ENCODE measurements around the gene TMEM201. TPM values are rescaled to one million over a fixed set of nuclear protein-coding genes. Genes with fewer than 3 reads are reported as not detected.

The TMEM201 gene
- total RNA-seq, 1 donor from 2014 or later = 6.8 TPM

DNA sequence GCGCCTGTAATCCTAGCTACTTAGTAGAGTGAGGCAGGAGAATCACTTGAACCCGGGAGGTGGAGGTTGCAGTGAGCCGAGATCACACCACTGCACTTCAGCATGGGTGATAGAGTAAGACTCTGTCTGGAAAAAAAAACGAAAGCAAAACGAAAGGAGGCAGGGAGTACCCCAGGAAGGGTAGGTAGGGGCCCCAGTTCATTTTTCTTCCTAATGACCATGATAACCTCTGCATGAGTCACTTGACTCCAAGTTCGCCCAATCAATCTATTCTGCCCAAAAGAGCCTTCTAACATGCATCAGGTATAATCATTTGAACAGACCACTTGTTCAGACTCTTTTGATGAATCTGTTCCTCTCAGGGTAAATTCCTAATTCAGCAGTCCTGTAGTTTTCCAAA, 13.2 kb upstream of the TMEM201 start:
- H3K36me3 ChIP-seq (ENCODE audit: control insufficient read depth in 3 of 3, insufficient read depth in 3 of 3, low read length in 3 of 3) = peaks cover 12 to 19% (median 16%) of the 10 kb centered on the region in 3 donors
- no peaks in the 10 kb centered on the region for H3K27me3 ChIP-seq (ENCODE audit: control insufficient read depth in 3 of 3, insufficient read depth in 3 of 3, low read length in 3 of 3)
- no peak overlapping the region for H3K27ac ChIP-seq (ENCODE audit: low read depth, low read length)
- no peaks in the 10 kb centered on the region for H3K9me3 ChIP-seq (ENCODE audit: control insufficient read depth in 3 of 3, low read length in 3 of 3)
- peaks cover 2 to 4% (median 3%) of the 10 kb centered on the region in 3 donors for H3K4me1 ChIP-seq (ENCODE audit: control insufficient read depth in 3 of 3, insufficient read depth in 3 of 3, low read length in 3 of 3)
- no peak overlapping the region for H3K4me3 ChIP-seq (ENCODE audit: low read length in 3 of 3)
- H3K9ac ChIP-seq (ENCODE audit: low read depth in 1 of 3, low read length in 3 of 3) = no peak overlapping the region

DNA sequence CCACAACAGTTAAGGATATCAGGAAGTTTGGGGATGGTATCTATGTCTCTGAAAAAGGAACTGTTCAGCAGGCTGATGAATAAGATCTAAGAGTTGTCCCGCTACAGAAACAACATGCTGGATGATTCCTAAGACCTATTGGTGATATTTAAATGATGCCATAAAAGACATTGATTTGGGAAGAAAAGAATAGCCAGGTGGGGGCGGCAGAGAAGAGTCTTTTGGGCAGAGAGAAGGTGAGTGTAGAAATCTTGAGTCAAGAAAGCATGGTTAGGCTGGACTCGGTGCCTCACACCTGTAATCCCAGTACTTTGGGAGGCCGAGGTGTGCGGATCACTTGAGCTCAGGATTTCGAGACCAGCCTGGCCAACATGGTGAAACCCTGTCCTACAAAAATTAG, 11.8 kb upstream of the TMEM201 start:
- H3K9me3 ChIP-seq (ENCODE audit: control insufficient read depth in 3 of 3, low read length in 3 of 3) = no peaks in the 10 kb centered on the region
- H3K27me3 ChIP-seq (ENCODE audit: control insufficient read depth in 3 of 3, insufficient read depth in 3 of 3, low read length in 3 of 3) = no peaks in the 10 kb centered on the region
- no peak overlapping the region for H3K4me3 ChIP-seq (ENCODE audit: low read length in 3 of 3)
- H3K9ac ChIP-seq (ENCODE audit: low read depth in 1 of 3, low read length in 3 of 3) = no peak overlapping the region
- H3K4me1 ChIP-seq (ENCODE audit: control insufficient read depth in 3 of 3, insufficient read depth in 3 of 3, low read length in 3 of 3) = peaks cover 2 to 4% (median 3%) of the 10 kb centered on the region in 3 donors
- no peak overlapping the region for H3K27ac ChIP-seq (ENCODE audit: low read depth, low read length)
- H3K36me3 ChIP-seq (ENCODE audit: control insufficient read depth in 3 of 3, insufficient read depth in 3 of 3, low read length in 3 of 3) = peaks cover 17 to 23% (median 19%) of the 10 kb centered on the region in 3 donors

DNA sequence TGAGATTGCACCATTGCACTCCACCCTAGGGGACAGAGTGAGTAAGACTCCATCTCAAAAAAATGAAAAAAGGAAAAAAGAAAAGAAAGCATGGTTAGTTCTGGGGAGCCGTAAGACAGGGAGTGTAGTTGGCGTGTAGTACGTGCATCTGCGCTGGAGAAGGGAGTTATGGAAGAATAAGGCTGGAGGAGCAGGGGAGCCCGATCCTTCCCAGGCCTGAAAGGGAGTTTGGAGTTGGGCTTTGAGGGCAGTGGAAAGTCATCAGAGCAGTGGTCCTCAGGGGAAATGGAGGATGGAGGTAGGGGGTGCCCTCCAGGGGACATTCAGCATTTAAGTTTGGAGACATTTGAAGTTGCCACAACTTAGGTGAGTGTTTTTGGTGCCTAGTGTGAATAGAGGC, 11.3 kb upstream of the TMEM201 start:
- Histone ChIP-seq H3K4me3 (ENCODE audit: low read length in 3 of 3) (no peak overlapping the region), H3K27ac (ENCODE audit: low read depth, low read length) (no peak overlapping the region), H3K4me1 (ENCODE audit: control insufficient read depth in 3 of 3, insufficient read depth in 3 of 3, low read length in 3 of 3) (peaks cover 2 to 4% (median 3%) of the 10 kb centered on the region in 3 donors), H3K27me3 (ENCODE audit: control insufficient read depth in 3 of 3, insufficient read depth in 3 of 3, low read length in 3 of 3) (no peaks in the 10 kb centered on the region), H3K9ac (ENCODE audit: low read depth in 1 of 3, low read length in 3 of 3) (no peak overlapping the region), H3K9me3 (ENCODE audit: control insufficient read depth in 3 of 3, low read length in 3 of 3) (no peaks in the 10 kb centered on the region), H3K36me3 (ENCODE audit: control insufficient read depth in 3 of 3, insufficient read depth in 3 of 3, low read length in 3 of 3) (peaks cover 17 to 23% (median 19%) of the 10 kb centered on the region in 3 donors)

DNA sequence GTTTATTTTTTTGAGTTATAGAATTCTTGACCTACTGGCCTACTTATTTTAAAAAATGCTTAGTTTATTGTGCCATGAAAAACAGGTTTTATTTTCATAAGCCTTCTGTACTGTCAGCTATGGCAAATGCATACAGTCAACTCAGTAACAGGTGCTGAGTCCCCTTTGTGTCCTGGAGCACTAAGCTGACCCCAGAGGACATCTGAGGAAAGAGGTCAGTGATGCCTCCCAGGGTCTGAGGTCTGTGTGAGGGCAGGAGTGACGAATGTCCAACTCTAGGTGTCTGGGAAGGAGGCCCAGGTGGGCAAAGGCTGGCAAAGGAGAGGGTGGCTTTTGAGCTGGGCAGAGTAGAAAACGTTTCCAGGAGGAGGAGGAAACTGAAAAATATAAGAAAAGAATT, 7.8 kb upstream of the TMEM201 start:
- Histone ChIP-seq H3K9me3 (ENCODE audit: control insufficient read depth in 3 of 3, low read length in 3 of 3) (no peaks in the 10 kb centered on the region), H3K27me3 (ENCODE audit: control insufficient read depth in 3 of 3, insufficient read depth in 3 of 3, low read length in 3 of 3) (no peaks in the 10 kb centered on the region), H3K4me3 (ENCODE audit: low read length in 3 of 3) (no peak overlapping the region), H3K4me1 (ENCODE audit: control insufficient read depth in 3 of 3, insufficient read depth in 3 of 3, low read length in 3 of 3) (no peaks in the 10 kb centered on the region), H3K9ac (ENCODE audit: low read depth in 1 of 3, low read length in 3 of 3) (no peak overlapping the region), H3K36me3 (ENCODE audit: control insufficient read depth in 3 of 3, insufficient read depth in 3 of 3, low read length in 3 of 3) (peaks cover 16 to 21% (median 19%) of the 10 kb centered on the region in 3 donors), H3K27ac (ENCODE audit: low read depth, low read length) (no peak overlapping the region)

DNA sequence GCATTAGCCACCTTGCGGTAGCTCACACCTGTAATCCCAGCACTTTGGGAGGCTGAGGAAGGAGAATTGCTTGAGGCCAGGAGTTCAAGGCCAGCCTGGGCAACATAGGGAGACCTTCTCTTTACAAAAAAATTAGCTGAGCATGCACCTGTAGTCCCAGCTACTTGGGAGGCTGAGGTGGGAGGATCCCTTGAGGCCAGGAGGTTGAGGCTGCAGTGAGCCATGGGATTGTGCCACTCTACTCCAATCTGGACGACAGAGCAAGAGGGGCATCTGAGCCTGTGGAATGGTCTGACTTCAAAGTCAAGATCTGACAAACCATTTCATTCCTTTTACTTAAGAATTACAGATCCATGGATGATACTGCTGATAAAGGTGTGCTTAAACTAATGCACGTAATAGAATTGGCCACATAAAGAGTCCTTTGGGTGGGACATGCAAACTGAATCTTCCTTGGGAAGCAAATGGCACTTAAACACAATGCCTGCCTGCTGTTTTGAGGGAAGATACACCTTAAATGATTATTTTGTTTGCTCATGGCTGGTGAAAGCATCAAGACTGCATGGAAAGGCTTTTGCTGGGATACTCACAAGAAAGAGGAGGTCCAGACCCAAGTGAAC, 2.5 kb upstream of the TMEM201 start:
- Histone ChIP-seq H3K27me3 (ENCODE audit: control insufficient read depth in 3 of 3, insufficient read depth in 3 of 3, low read length in 3 of 3) (no peaks in the 10 kb centered on the region), H3K27ac (ENCODE audit: low read depth, low read length) (no peak overlapping the region), H3K36me3 (ENCODE audit: control insufficient read depth in 3 of 3, insufficient read depth in 3 of 3, low read length in 3 of 3) (peaks cover 1 to 8% (median 2%) of the 10 kb centered on the region in 3 donors), H3K4me3 (ENCODE audit: low read length in 3 of 3) (no peak overlapping the region), H3K9ac (ENCODE audit: low read depth in 1 of 3, low read length in 3 of 3) (no peak overlapping the region), H3K9me3 (ENCODE audit: control insufficient read depth in 3 of 3, low read length in 3 of 3) (no peaks in the 10 kb centered on the region), H3K4me1 (ENCODE audit: control insufficient read depth in 3 of 3, insufficient read depth in 3 of 3, low read length in 3 of 3) (peaks cover 23 to 25% (median 24%) of the 10 kb centered on the region in 3 donors)

DNA sequence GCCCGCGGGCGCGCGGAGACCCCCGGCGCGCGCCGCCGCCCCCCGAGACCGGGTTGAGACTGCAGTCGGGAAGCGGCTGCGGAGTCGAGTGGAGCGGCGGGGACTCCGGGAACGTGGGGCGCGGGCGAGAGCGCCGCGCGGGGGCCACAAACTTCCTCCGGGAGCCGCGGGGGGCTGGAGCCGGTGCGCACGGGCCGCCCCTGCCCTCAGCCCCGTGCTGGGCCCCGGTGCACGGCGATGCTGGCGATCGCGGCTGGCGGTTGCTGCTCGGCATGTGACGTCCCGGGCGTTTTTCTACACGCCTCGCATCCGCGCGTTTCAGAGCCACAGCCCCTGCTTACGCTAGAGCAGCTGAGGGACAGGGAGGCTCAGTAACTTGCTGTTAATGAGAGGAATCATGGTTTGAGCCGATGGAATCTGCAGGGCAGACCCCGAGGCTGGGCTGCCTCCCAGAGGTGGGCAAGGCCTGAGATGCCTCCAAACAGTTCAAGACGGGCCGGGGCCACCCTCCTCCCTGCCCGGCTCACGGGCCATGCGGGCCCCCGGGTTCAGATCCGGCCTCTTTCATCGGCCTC, 520 bp downstream of the TMEM201 start:
- H3K36me3 ChIP-seq (ENCODE audit: control insufficient read depth in 3 of 3, insufficient read depth in 3 of 3, low read length in 3 of 3) = no peaks in the 10 kb centered on the region
- peaks cover 53 to 55% (median 54%) of the 10 kb centered on the region in 3 donors for H3K4me1 ChIP-seq (ENCODE audit: control insufficient read depth in 3 of 3, insufficient read depth in 3 of 3, low read length in 3 of 3)
- H3K27ac ChIP-seq (ENCODE audit: low read depth, low read length) = peak overlapping the region; percentile 44
- H3K9ac ChIP-seq (ENCODE audit: low read depth in 1 of 3, low read length in 3 of 3) = peak overlapping the region; percentile 76 to 84 (median 77)
- H3K9me3 ChIP-seq (ENCODE audit: control insufficient read depth in 3 of 3, low read length in 3 of 3) = no peaks in the 10 kb centered on the region
- peak overlapping the region; percentile 80 to 83 (median 80) for H3K4me3 ChIP-seq (ENCODE audit: low read length in 3 of 3)
- no peaks in the 10 kb centered on the region for H3K27me3 ChIP-seq (ENCODE audit: control insufficient read depth in 3 of 3, insufficient read depth in 3 of 3, low read length in 3 of 3)

DNA sequence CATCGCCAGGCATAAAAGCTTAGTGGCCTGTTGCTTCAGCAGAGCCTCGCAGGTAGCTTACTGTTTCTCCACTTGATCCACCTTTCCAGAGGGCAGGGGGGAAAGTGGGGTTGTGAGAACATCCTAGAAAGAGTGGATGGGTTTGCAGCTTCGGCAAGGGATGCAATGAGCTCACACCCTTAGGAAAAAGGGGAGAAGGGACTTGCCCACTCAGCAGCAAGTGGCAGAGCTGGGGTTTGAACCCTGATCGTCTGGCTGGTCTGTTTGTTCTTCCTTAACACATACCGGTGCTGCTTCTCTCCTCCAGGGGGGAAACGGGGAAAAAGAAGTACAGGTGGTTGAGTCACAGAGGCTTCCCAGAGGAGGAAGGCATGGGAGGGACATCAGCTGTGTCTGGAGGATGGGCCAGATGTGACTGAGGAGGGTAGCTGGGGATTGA, 1.0 kb downstream of the TMEM201 start:
- Histone ChIP-seq H3K9ac (ENCODE audit: low read depth in 1 of 3, low read length in 3 of 3) (peak overlapping the region; percentile 76 to 84 (median 77)), H3K4me3 (ENCODE audit: low read length in 3 of 3) (peak overlapping the region; percentile 80 to 83 (median 80)), H3K9me3 (ENCODE audit: control insufficient read depth in 3 of 3, low read length in 3 of 3) (no peaks in the 10 kb centered on the region), H3K27ac (ENCODE audit: low read depth, low read length) (peak overlapping the region; percentile 44), H3K4me1 (ENCODE audit: control insufficient read depth in 3 of 3, insufficient read depth in 3 of 3, low read length in 3 of 3) (peaks cover 55 to 60% (median 58%) of the 10 kb centered on the region in 3 donors), H3K36me3 (ENCODE audit: control insufficient read depth in 3 of 3, insufficient read depth in 3 of 3, low read length in 3 of 3) (no peaks in the 10 kb centered on the region), H3K27me3 (ENCODE audit: control insufficient read depth in 3 of 3, insufficient read depth in 3 of 3, low read length in 3 of 3) (no peaks in the 10 kb centered on the region)

DNA sequence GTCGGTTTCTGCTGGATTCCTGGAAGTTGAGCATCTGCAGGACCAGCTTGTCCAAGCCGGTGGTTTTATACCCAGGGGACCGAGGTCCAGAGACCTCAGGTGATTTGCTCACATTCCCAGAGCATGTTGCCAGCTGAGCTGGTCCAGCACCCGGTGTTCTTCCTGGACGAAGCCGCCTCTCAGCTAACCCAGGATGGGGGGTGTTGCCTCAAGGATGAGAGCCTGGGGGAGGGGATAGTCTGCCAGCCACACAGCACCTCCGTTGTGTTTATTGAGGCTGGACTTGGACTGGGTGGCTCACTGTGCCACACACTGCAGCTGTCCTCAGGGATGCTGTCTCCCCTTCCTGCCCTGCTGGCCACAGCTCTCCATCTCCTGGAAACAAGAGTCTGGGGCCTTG, 1.5 kb downstream of the TMEM201 start:
- no peaks in the 10 kb centered on the region for H3K36me3 ChIP-seq (ENCODE audit: control insufficient read depth in 3 of 3, insufficient read depth in 3 of 3, low read length in 3 of 3)
- H3K9me3 ChIP-seq (ENCODE audit: control insufficient read depth in 3 of 3, low read length in 3 of 3) = no peaks in the 10 kb centered on the region
- peak overlapping the region in 2 of 3 donors; percentile 77 to 84 for H3K9ac ChIP-seq (ENCODE audit: low read depth in 1 of 3, low read length in 3 of 3)
- H3K27ac ChIP-seq (ENCODE audit: low read depth, low read length) = no peak overlapping the region
- H3K4me3 ChIP-seq (ENCODE audit: low read length in 3 of 3) = peak overlapping the region; percentile 80 to 83 (median 80)
- no peaks in the 10 kb centered on the region for H3K27me3 ChIP-seq (ENCODE audit: control insufficient read depth in 3 of 3, insufficient read depth in 3 of 3, low read length in 3 of 3)
- H3K4me1 ChIP-seq (ENCODE audit: control insufficient read depth in 3 of 3, insufficient read depth in 3 of 3, low read length in 3 of 3) = peaks cover 58 to 65% (median 63%) of the 10 kb centered on the region in 3 donors

DNA sequence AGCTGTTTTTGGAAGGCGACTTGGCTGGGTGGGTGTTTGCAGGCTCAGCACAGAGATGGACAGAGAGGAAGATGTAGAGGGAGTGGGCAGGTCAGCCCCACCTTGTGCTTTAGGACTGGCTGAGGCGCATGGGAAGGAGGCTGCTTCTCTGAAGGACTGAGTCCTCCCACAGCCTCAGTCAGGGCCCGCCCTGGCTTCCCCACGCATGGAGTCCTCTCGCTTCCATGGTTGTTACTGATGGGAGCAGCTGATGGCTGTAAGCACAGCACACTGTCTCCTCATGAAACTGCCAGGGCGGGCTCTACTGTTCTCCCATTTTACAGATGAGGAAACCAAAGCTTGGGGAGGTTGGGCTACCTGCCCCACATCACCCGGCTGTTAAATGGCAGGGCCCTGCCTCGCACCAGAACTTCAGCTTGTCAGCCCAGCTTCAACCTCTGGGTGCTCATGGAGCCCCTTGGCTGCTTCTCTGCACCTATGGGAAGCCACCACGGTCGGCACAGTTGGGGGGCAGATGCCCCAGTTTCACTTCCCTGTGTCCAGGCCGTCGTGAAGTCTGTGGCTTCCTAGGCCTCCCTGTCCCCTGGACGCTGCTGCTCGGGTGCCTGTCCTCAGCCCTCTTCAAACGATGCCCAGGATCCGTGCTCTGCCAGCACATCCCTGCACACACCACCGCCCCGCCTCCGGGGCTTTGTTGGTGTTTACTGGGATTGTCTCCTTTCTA, 2.4 kb downstream of the TMEM201 start:
- no peaks in the 10 kb centered on the region for H3K36me3 ChIP-seq (ENCODE audit: control insufficient read depth in 3 of 3, insufficient read depth in 3 of 3, low read length in 3 of 3)
- no peak overlapping the region for H3K27ac ChIP-seq (ENCODE audit: low read depth, low read length)
- no peaks in the 10 kb centered on the region for H3K9me3 ChIP-seq (ENCODE audit: control insufficient read depth in 3 of 3, low read length in 3 of 3)
- peak overlapping the region in 2 of 3 donors; percentile 53 to 84 for H3K9ac ChIP-seq (ENCODE audit: low read depth in 1 of 3, low read length in 3 of 3)
- H3K4me3 ChIP-seq (ENCODE audit: low read length in 3 of 3) = peak overlapping the region in 2 of 3 donors; percentile 7 to 45
- H3K27me3 ChIP-seq (ENCODE audit: control insufficient read depth in 3 of 3, insufficient read depth in 3 of 3, low read length in 3 of 3) = no peaks in the 10 kb centered on the region
- peaks cover 65 to 73% (median 71%) of the 10 kb centered on the region in 3 donors for H3K4me1 ChIP-seq (ENCODE audit: control insufficient read depth in 3 of 3, insufficient read depth in 3 of 3, low read length in 3 of 3)

All from skeletal muscle tissue (tissue), 4 donors.